Type B pancreatic cell (in vitro differentiated cells): ENCODE measurements around the gene GPN1. TPM values are rescaled to one million over a fixed set of nuclear protein-coding genes. Genes with fewer than 3 reads are reported as not detected.
"Not testable (repeated sequence)": the region's sequence is repeated elsewhere in the genome, so short reads cannot be mapped to it uniquely, and the experiment has no call there.

Source experiments
- DNase-seq: peaks from one replicate; pipeline ENCODE4 v3.0.0; 2021; ENCODE audit warnings: mixed read lengths; ENCODE audit not compliant: unreplicated experiment; ENCODE audit errors: extremely low spot score
- H3K27ac Mint-ChIP-seq: 2 replicates; pipeline ENCODE4 v1.8.0; 2021; ENCODE audit warnings: mild to moderate bottlenecking, mixed read lengths
- H3K27me3 Mint-ChIP-seq: 2 replicates; pipeline ENCODE4 v1.8.0; 2021; ENCODE audit warnings: mixed read lengths
- H3K36me3 Mint-ChIP-seq: 2 replicates; pipeline ENCODE4 v1.8.0; 2021; ENCODE audit warnings: mixed read lengths
- H3K4me1 Mint-ChIP-seq: one replicate; pipeline ENCODE4 v1.8.0; 2021; ENCODE audit warnings: mixed read lengths; ENCODE audit not compliant: unreplicated experiment
- H3K4me3 Mint-ChIP-seq: 2 replicates; pipeline ENCODE4 v1.8.0; 2021; ENCODE audit warnings: mild to moderate bottlenecking, mixed read lengths
- H3K9me3 Mint-ChIP-seq: 2 replicates; pipeline ENCODE4 v1.8.0; 2021; ENCODE audit warnings: mixed read lengths
- total RNA-seq: library from RNA; stranded (reverse); gene quantifications from 2 replicates; pipeline ENCODE4 v1.2.1, GENCODE V29; 2021; ENCODE audit warnings: low replicate concordance
- TF ChIP-seq, protein P1 (sequence below): fragments of 200-600 bp; sonication (generic); conservative IDR thresholded peaks from 2 replicates; pipeline ENCODE4 v1.5.0; 2021; ENCODE audit warnings: antibody characterized with exemption, mild to moderate bottlenecking

GPN1 gene
- total RNA-seq, 1 donor from 2014 or later, result 39.0 TPM

DNA sequence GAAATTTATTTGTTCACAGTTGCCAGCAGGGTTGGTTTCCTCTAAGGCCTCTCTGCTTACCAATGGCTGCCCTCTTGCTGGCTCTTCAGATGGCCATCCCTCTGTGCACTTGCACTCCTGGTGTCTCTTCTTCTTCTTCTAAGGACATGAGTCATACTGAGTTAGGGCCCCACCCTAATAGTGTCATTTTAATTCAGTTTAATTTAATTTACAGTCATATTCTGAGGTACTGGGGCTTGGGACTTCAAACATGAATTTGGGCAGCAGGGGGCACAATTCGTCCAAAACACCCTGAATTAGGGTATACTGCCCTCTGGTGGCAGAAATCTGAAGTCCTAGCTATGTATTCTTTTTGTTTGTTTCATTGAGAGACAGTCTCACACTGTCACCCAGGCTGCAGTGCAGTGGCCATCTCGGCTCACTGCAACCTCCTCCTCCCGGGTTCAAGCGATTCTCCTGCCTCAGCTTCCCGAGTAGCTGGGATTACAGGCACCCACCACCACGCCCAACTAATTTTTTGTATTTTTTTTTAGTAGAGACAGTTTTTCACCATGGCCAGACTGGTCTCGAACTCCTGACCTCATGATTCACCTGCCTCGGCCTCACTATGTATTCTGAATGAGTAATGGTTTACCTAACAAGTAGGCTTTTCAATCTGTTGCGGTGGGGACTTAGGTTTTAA is 54.7 kb downstream of the GPN1 start:
- H3K27me3 Mint-ChIP-seq, result no peaks in the 10 kb centered on the region
- peaks cover 5% of the 10 kb centered on the region for H3K4me1 Mint-ChIP-seq
- DNase-seq, result peak; percentile 76
- TF ChIP-seq, protein P1, sequence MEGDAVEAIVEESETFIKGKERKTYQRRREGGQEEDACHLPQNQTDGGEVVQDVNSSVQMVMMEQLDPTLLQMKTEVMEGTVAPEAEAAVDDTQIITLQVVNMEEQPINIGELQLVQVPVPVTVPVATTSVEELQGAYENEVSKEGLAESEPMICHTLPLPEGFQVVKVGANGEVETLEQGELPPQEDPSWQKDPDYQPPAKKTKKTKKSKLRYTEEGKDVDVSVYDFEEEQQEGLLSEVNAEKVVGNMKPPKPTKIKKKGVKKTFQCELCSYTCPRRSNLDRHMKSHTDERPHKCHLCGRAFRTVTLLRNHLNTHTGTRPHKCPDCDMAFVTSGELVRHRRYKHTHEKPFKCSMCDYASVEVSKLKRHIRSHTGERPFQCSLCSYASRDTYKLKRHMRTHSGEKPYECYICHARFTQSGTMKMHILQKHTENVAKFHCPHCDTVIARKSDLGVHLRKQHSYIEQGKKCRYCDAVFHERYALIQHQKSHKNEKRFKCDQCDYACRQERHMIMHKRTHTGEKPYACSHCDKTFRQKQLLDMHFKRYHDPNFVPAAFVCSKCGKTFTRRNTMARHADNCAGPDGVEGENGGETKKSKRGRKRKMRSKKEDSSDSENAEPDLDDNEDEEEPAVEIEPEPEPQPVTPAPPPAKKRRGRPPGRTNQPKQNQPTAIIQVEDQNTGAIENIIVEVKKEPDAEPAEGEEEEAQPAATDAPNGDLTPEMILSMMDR, result peak; percentile 100
- H3K36me3 Mint-ChIP-seq, result peaks cover 22% of the 10 kb centered on the region
- peak overlapping the region; percentile 86 for H3K27ac Mint-ChIP-seq
- no peak overlapping the region for H3K4me3 Mint-ChIP-seq
- H3K9me3 Mint-ChIP-seq, result no peaks in the 10 kb centered on the region

DNA sequence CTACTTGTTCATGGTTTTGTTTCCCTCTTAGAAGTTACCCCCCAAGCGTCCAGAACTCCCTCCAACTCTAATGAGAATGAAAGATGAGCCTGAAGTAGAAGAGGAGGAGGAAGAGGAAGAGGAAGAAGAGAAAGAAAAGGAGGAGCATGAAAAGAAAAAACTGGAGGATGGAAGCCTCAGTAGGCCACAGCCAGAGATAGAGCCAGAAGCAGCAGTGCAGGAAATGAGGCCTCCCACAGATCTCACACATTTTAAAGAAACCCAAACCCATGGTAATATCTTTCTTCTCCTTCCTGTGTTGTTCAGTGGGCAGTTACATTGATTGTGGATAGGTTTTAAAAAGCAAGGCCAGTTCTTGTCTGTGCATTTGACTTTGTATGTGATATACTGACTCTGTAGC is 56.2 kb downstream of the GPN1 start:
- not testable (repeated sequence) for H3K4me3 Mint-ChIP-seq, H3K4me1 Mint-ChIP-seq, DNase-seq, H3K27me3 Mint-ChIP-seq, H3K9me3 Mint-ChIP-seq, H3K27ac Mint-ChIP-seq
- peaks cover 22% of the 10 kb centered on the region for H3K36me3 Mint-ChIP-seq

DNA sequence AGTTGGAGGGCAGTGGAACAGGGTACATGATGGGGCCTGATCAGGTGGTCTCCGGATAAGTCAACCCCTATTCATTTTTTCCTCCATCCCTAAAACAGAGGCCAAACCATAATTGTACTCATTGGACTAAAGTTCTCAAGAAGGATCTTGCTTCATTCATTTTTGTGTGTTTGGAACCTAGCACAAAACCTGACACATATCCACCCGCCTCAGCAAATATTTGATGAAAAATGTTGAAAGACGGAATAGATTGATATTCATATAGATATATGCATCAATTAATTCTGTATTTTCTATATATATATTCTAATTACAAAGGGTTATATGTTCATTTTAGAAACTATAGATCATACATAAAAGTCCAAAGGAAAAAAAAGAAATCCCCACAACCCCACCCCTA is 56.7 kb downstream of the GPN1 start:
- TF ChIP-seq, protein P1, result no peak
- no peak for DNase-seq
- peaks cover 23% of the 10 kb centered on the region for H3K36me3 Mint-ChIP-seq
- H3K4me3 Mint-ChIP-seq, result no peak overlapping the region
- no peaks in the 10 kb centered on the region for H3K27me3 Mint-ChIP-seq
- H3K27ac Mint-ChIP-seq, result no peak overlapping the region
- H3K9me3 Mint-ChIP-seq, result no peaks in the 10 kb centered on the region
- H3K4me1 Mint-ChIP-seq, result peaks cover 5% of the 10 kb centered on the region

DNA sequence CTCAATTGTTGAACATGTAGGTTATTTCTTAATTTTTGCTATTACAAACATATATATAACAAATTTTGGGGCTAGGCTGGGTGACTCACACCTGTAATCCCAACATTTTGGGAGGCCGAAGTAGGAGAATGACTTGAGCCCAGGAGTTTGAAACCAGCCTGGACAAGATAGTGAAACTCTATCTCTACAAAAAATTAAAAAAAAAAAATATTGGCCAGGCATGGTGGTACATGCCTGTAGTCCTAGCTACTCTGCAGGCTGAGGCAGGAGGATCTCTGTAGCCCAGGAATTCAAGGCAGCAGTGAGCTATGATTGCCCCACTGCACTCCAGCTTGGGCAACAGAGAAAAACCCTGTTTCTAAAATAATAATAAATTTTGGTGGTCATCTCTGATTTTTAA is 58.4 kb downstream of the GPN1 start:
- no peaks in the 10 kb centered on the region for H3K9me3 Mint-ChIP-seq
- TF ChIP-seq, protein P1, result no peak
- H3K36me3 Mint-ChIP-seq, result peaks cover 25% of the 10 kb centered on the region
- no peak overlapping the region for H3K4me3 Mint-ChIP-seq
- H3K27ac Mint-ChIP-seq, result no peak overlapping the region
- H3K27me3 Mint-ChIP-seq, result no peaks in the 10 kb centered on the region
- peaks cover 5% of the 10 kb centered on the region for H3K4me1 Mint-ChIP-seq
- no peak for DNase-seq

DNA sequence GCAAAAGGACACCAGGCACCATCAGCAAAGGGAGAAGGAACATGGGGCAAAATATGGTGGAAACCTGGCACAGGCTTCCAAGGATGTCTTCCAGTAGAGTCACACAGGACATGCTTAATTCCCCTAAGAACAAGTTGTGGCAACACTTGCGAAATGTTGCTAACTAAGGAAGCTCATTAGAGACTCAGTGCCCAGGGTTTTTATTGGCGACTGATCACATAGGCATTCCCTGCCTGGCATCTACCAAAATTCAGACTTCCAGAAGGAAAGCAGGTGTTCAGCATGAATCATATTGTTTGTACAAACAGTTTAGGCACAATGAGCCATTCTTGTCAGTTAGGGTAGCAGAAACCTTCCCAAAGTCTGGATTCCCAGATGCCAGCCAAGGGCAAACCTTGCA is 60.6 kb downstream of the GPN1 start:
- no peaks in the 10 kb centered on the region for H3K27me3 Mint-ChIP-seq
- peaks cover 15% of the 10 kb centered on the region for H3K36me3 Mint-ChIP-seq
- no peaks in the 10 kb centered on the region for H3K4me1 Mint-ChIP-seq
- no peak overlapping the region for H3K4me3 Mint-ChIP-seq
- no peak for DNase-seq
- TF ChIP-seq, protein P1, result no peak
- no peaks in the 10 kb centered on the region for H3K9me3 Mint-ChIP-seq
- no peak overlapping the region for H3K27ac Mint-ChIP-seq

DNA sequence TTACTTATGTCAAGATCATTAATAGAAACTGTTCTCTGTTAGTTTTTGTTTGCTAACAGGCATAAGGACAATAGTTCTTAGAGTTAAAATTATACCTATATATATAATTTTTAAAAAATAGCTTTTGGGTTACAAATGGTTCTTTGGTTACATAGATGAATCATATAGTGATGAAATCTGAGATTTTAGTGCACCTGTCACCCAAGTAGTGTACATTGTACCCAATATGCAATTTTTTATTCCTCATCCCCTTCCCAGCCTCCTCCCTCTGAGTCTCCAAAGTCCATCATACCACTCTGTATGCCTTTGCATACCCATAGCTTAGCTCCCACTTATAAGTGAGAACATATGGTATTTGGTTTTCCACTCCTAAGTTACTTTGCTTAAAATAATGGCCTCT is 61.2 kb downstream of the GPN1 start:
- Mint-ChIP-seq H3K27ac (no peak overlapping the region), H3K4me1 (no peaks in the 10 kb centered on the region), H3K36me3 (peaks cover 11% of the 10 kb centered on the region), H3K4me3 (no peak overlapping the region), H3K27me3 (no peaks in the 10 kb centered on the region), H3K9me3 (no peaks in the 10 kb centered on the region)
- DNase-seq, result no peak
- TF ChIP-seq, protein P1, result no peak
